OCI-LY1 (cell line): ENCODE results near the gene CRYBB2.

Source experiments
- H2AFZ ChIP-seq: fragments of 200-600 bp; sonication (generic), shearing (Covaris generic); 2 replicates; pipeline ENCODE4 v1.6.0; 2014; ENCODE audit warnings: antibody characterized with exemption, mild to moderate bottlenecking, low read length
- H3F3A ChIP-seq: fragments of 200-600 bp; sonication (generic), shearing (Covaris generic); 2 replicates; pipeline ENCODE4 v1.6.0; 2014; ENCODE audit warnings: mild to moderate bottlenecking, antibody characterized with exemption, low read length, moderate library complexity; ENCODE audit not compliant: insufficient read depth
- H3K27ac ChIP-seq: fragments of 200-600 bp; sonication (generic); 2 replicates; pipeline ENCODE4 v1.5.1; 2014; ENCODE audit warnings: low read length, mixed run types, mild to moderate bottlenecking, low read depth; ENCODE audit not compliant: poor library complexity, severe bottlenecking
- H3K27me3 ChIP-seq: fragments of 200-600 bp; sonication (generic); 2 replicates; pipeline ENCODE4 v1.6.0; 2014; ENCODE audit warnings: antibody characterized with exemption, mild to moderate bottlenecking, low read length, moderate library complexity; ENCODE audit not compliant: insufficient read depth
- H3K36me3 ChIP-seq: fragments of 200-600 bp; sonication (generic); 2 replicates; pipeline ENCODE4 v1.6.1; 2014; ENCODE audit warnings: mild to moderate bottlenecking, antibody characterized with exemption, low read length, moderate library complexity, mixed read lengths; ENCODE audit not compliant: insufficient read depth
- H3K4me1 ChIP-seq: fragments of 200-600 bp; sonication (generic); 2 replicates; pipeline ENCODE4 v1.5.1; 2014; ENCODE audit warnings: mild to moderate bottlenecking, low read length, moderate library complexity; ENCODE audit not compliant: insufficient read depth, severe bottlenecking
- H3K4me2 ChIP-seq: fragments of 200-600 bp; sonication (generic), shearing (Covaris generic); 2 replicates; pipeline ENCODE4 v1.6.1; 2014; ENCODE audit warnings: low read length
- H3K4me3 ChIP-seq: fragments of 200-600 bp; sonication (generic); 2 replicates; pipeline ENCODE4 v1.5.1; 2014; ENCODE audit warnings: low read length, low read depth, mild to moderate bottlenecking, mixed read lengths; ENCODE audit not compliant: poor library complexity, severe bottlenecking
- H3K79me2 ChIP-seq: fragments of 200-600 bp; shearing (Covaris generic); 2 replicates; pipeline ENCODE4 v1.6.1; 2016; ENCODE audit warnings: mixed run types, low read length, mixed read lengths; ENCODE audit not compliant: insufficient read depth
- H3K9ac ChIP-seq: fragments of 200-600 bp; sonication (generic), shearing (Covaris generic); 2 replicates; pipeline ENCODE4 v1.6.1; 2014; ENCODE audit warnings: mild to moderate bottlenecking, low read length, mixed read lengths
- H3K9me2 ChIP-seq: fragments of 200-600 bp; sonication (generic), shearing (Covaris generic); 2 replicates; pipeline ENCODE4 v1.6.1; 2014; ENCODE audit warnings: low read depth, mild to moderate bottlenecking, low read length, mixed read lengths
- H3K9me3 ChIP-seq: fragments of 200-600 bp; shearing (Covaris generic); 2 replicates; pipeline ENCODE4 v1.6.1; 2014; ENCODE audit warnings: low read length, mixed read lengths
- H4K20me1 ChIP-seq: fragments of 200-600 bp; sonication (generic), shearing (Covaris generic); 2 replicates; pipeline ENCODE4 v1.6.0; 2016; ENCODE audit warnings: mild to moderate bottlenecking, low read length; ENCODE audit not compliant: insufficient read depth
- EZH2 ChIP-seq: fragments of 200-600 bp; sonication (generic), shearing (Covaris generic); IDR thresholded peaks from 2 replicates; pipeline ENCODE4 v1.8.0; 2017; ENCODE audit warnings: borderline replicate concordance, mixed run types, mild to moderate bottlenecking, antibody characterized with exemption, low read length, moderate library complexity, mixed read lengths
- TF ChIP-seq, protein P1 (sequence below): fragments of 200-600 bp; sonication (generic), shearing (Covaris generic); IDR thresholded peaks from 2 replicates; pipeline ENCODE4 v1.5.1; 2017; ENCODE audit warnings: mild to moderate bottlenecking, antibody characterized with exemption, low read length, moderate library complexity, mixed read lengths

Gene CRYBB2

DNA sequence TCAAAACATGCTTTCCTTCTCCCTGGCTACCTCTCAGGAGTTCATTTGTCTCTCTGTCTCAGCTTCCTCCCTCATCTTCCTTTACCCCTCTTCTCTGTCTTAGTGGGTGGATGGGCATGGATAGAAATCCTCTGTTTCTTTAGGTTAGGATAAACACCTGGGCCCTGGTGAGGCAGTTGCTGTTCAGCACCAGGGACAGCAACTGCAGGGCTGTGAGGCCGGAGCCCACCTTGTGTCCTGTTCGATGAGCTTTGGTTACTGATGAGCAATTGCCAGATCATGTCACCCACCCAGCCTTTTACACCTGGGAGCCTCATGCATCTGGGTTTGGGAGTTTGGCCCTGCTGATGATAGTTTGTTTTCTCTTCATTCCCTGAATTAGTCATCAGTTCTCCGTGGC is 25.9 kb upstream of the CRYBB2 start:
- Histone ChIP-seq H3K9me2 (no peaks in the 10 kb centered on the region), H3K4me3 (no peak overlapping the region), H3K4me2 (no peak overlapping the region), H3K27me3 (no peaks in the 10 kb centered on the region), H3K27ac (no peak overlapping the region), H3K9ac (no peak overlapping the region), H3K9me3 (no peaks in the 10 kb centered on the region), H3K79me2 (no peaks in the 10 kb centered on the region), H4K20me1 (no peaks in the 10 kb centered on the region), H2AFZ (no peak overlapping the region), H3F3A (no peaks in the 10 kb centered on the region), H3K4me1 (no peaks in the 10 kb centered on the region), H3K36me3 (no peaks in the 10 kb centered on the region)
- TF ChIP-seq, protein P1, sequence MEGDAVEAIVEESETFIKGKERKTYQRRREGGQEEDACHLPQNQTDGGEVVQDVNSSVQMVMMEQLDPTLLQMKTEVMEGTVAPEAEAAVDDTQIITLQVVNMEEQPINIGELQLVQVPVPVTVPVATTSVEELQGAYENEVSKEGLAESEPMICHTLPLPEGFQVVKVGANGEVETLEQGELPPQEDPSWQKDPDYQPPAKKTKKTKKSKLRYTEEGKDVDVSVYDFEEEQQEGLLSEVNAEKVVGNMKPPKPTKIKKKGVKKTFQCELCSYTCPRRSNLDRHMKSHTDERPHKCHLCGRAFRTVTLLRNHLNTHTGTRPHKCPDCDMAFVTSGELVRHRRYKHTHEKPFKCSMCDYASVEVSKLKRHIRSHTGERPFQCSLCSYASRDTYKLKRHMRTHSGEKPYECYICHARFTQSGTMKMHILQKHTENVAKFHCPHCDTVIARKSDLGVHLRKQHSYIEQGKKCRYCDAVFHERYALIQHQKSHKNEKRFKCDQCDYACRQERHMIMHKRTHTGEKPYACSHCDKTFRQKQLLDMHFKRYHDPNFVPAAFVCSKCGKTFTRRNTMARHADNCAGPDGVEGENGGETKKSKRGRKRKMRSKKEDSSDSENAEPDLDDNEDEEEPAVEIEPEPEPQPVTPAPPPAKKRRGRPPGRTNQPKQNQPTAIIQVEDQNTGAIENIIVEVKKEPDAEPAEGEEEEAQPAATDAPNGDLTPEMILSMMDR: no peak
- TF ChIP-seq EZH2: no peak

DNA sequence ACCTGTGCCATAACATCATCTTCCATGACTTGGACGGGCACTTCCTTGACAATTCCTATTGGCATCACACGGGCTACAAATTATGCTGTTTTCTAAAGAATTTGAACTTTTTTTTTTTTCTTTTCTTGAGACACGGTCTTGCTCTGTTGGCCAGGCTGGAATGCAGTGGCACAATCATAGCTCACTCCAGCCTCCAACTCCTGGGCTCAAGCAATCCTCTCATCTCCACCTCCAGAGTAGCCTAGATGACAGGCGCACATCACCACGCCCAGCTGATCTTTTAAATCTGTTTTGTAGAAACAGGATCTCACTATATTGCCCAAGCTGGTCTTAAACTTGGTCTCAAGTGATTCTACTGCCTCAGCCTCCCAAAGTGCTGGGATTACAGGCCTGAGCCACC is 23.1 kb upstream of the CRYBB2 start:
- H3K4me3 ChIP-seq: no peak overlapping the region
- H3K9me2 ChIP-seq: no peaks in the 10 kb centered on the region
- no peak overlapping the region for H3K9ac ChIP-seq
- TF ChIP-seq, protein P1: no peak
- no peak for TF ChIP-seq EZH2
- H3F3A ChIP-seq: no peaks in the 10 kb centered on the region
- H3K4me2 ChIP-seq: no peak overlapping the region
- no peaks in the 10 kb centered on the region for H3K9me3 ChIP-seq
- H3K79me2 ChIP-seq: no peaks in the 10 kb centered on the region
- H3K27ac ChIP-seq: no peak overlapping the region
- H2AFZ ChIP-seq: no peak overlapping the region
- no peaks in the 10 kb centered on the region for H3K36me3 ChIP-seq
- no peaks in the 10 kb centered on the region for H3K27me3 ChIP-seq
- H4K20me1 ChIP-seq: no peaks in the 10 kb centered on the region
- no peaks in the 10 kb centered on the region for H3K4me1 ChIP-seq

DNA sequence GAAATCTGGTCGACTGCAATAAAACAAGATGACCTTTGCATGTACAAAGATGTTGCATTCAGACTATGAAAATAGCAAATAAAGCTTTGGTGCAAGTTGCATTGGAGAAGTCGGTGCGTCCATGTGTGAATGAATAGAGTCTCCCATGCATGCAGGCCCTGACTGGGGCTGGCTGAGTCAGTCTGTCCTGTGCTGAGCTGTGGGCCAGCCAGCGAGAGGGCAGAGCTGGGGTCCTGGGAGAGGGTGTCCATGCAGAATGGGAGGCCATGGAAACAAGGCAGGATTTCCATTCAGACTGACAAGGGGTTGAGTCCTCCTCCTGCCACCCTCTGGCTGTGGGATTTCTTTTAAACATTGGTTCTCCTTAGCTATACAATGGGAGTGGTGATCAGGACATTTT is 22.1 kb upstream of the CRYBB2 start:
- H3K79me2 ChIP-seq: no peaks in the 10 kb centered on the region

More for the DNA sequence above, 22.1 kb upstream of the CRYBB2 start:
- H3K4me1 ChIP-seq: no peaks in the 10 kb centered on the region
- no peak overlapping the region for H3K27ac ChIP-seq
- no peak overlapping the region for H3K4me3 ChIP-seq
- H4K20me1 ChIP-seq: no peaks in the 10 kb centered on the region
- no peak overlapping the region for H3K4me2 ChIP-seq
- no peak overlapping the region for H2AFZ ChIP-seq
- no peaks in the 10 kb centered on the region for H3K27me3 ChIP-seq
- H3K9me2 ChIP-seq: no peaks in the 10 kb centered on the region
- no peaks in the 10 kb centered on the region for H3F3A ChIP-seq
- no peaks in the 10 kb centered on the region for H3K9me3 ChIP-seq
- no peak for TF ChIP-seq EZH2
- TF ChIP-seq, protein P1: no peak
- H3K36me3 ChIP-seq: no peaks in the 10 kb centered on the region
- H3K9ac ChIP-seq: no peak overlapping the region
